ENCODE data around the gene LGALS3BP. TPM values are rescaled to one million over a fixed set of nuclear protein-coding genes. Genes with fewer than 3 reads are reported as not detected.

Gene LGALS3BP
- total RNA-seq, 4 donors from 2014 or later, result 191 to 392 (median 296) TPM

GRCh38 chr17:78974635-78975591 lies 4.8 kb downstream of the LGALS3BP start:
- H3K27me3 ChIP-seq, result no peaks in the 10 kb centered on the region
- peaks cover 0 to 90% (median 57%) of the 10 kb centered on the region in 4 donors for H3K4me1 ChIP-seq
- WGBS, 2 donors, result 14 to 38% methylated on average over 17 to 30 of the region's 30 CpGs
- peaks cover 0 to 17% (median 0%) of the 10 kb centered on the region in 3 donors for H3K36me3 ChIP-seq
- H3K9me3 ChIP-seq, result no peaks in the 10 kb centered on the region
- TF ChIP-seq CTCF (IDR thresholded peaks at IDR 0.05), result no peak
- TF ChIP-seq POLR2A (IDR thresholded peaks at IDR 0.05), result no peak
- no peak for TF ChIP-seq EP300 (IDR thresholded peaks at IDR 0.05)
- peak; percentile 72 to 75 for DNase-seq (ENCODE audit: low spot score in 2 of 2)
- peak overlapping the region; percentile 57 to 86 (median 78) for H3K27ac ChIP-seq
- H3K4me3 ChIP-seq, result peak overlapping the region in 2 of 4 donors; percentile 25 to 26

- DNase-seq (ENCODE audit: low spot score in 2 of 2), result no peak
- Histone ChIP-seq H3K4me3 (no peak overlapping the region), H3K4me1 (peaks cover 0 to 81% (median 50%) of the 10 kb centered on the region in 4 donors), H3K36me3 (peaks cover 0 to 27% (median 0%) of the 10 kb centered on the region in 3 donors), H3K27ac (peak overlapping the region in 3 of 4 donors; percentile 73 to 86 (median 83)), H3K9me3 (no peaks in the 10 kb centered on the region), H3K27me3 (no peaks in the 10 kb centered on the region)
- TF ChIP-seq CTCF (IDR thresholded peaks at IDR 0.05) (no peak), EP300 (IDR thresholded peaks at IDR 0.05) (no peak), POLR2A (IDR thresholded peaks at IDR 0.05) (no peak)
- 75 to 76% methylated on average over 17 to 23 of the region's 23 CpGs for WGBS, 2 donors
Measured at GRCh38 chr17:78973792-78974520, 5.8 kb downstream of the LGALS3BP start.

- H3K27me3 ChIP-seq, result no peaks in the 10 kb centered on the region
- no peaks in the 10 kb centered on the region for H3K9me3 ChIP-seq
- peak overlapping the region in 2 of 4 donors; percentile 83 to 86 for H3K27ac ChIP-seq
- WGBS, 2 donors, result 63 to 67% methylated on average over 9 to 11 of the region's 11 CpGs
- H3K36me3 ChIP-seq, result peaks cover 0 to 34% (median 0%) of the 10 kb centered on the region in 3 donors
- no peak for DNase-seq (ENCODE audit: low spot score in 2 of 2)
- H3K4me3 ChIP-seq, result no peak overlapping the region
- TF ChIP-seq CTCF (IDR thresholded peaks at IDR 0.05) (no peak), POLR2A (IDR thresholded peaks at IDR 0.05) (no peak), EP300 (IDR thresholded peaks at IDR 0.05) (no peak)
- H3K4me1 ChIP-seq, result peaks cover 0 to 73% (median 42%) of the 10 kb centered on the region in 4 donors
Measured at GRCh38 chr17:78973196-78973595, 6.5 kb downstream of the LGALS3BP start.

GRCh38 chr17:78972507-78973105 lies 7.1 kb downstream of the LGALS3BP start:
- no peaks in the 10 kb centered on the region for H3K9me3 ChIP-seq
- H3K36me3 ChIP-seq, result peaks cover 0 to 40% (median 0%) of the 10 kb centered on the region in 3 donors
- TF ChIP-seq POLR2A (IDR thresholded peaks at IDR 0.05), result no peak
- no peak for TF ChIP-seq EP300 (IDR thresholded peaks at IDR 0.05)
- no peak for TF ChIP-seq CTCF (IDR thresholded peaks at IDR 0.05)
- no peak for DNase-seq (ENCODE audit: low spot score in 2 of 2)
- no peak overlapping the region for H3K4me3 ChIP-seq
- 83 to 91% methylated on average over 14 to 15 of the region's 15 CpGs for WGBS, 2 donors
- H3K4me1 ChIP-seq, result peaks cover 0 to 67% (median 36%) of the 10 kb centered on the region in 4 donors
- no peaks in the 10 kb centered on the region for H3K27me3 ChIP-seq
- H3K27ac ChIP-seq, result peak overlapping the region in 2 of 4 donors; percentile 83 to 86

Data from tibial nerve (tissue), 4 donors.